Measurements from ENCODE around the gene CWF19L2. TPM values are rescaled to one million over a fixed set of nuclear protein-coding genes. Genes with fewer than 3 reads are reported as not detected.

Gene CWF19L2
- total RNA-seq, 1 donor from 2014 or later = 7.6 TPM

- no peak for TF ChIP-seq CTCF (IDR thresholded peaks at IDR 0.05; ENCODE audit: insufficient read depth, low read length, poor library complexity, severe bottlenecking)
Measured at GRCh38 chr11:107453594-107454286, 3.9 kb downstream of the CWF19L2 start.

GRCh38 chr11:107446822-107447431, 10.7 kb downstream of the CWF19L2 start:
- Histone ChIP-seq H3K27me3 (ENCODE audit: control insufficient read depth, insufficient read depth, low read length) (no peaks in the 10 kb centered on the region), H3K36me3 (ENCODE audit: control insufficient read depth, insufficient read depth, low read length) (no peaks in the 10 kb centered on the region), H3K4me3 (ENCODE audit: low read depth, low read length) (no peak overlapping the region)
- no peak for DNase-seq (ENCODE audit: low read depth)
- no peak for TF ChIP-seq CTCF (IDR thresholded peaks at IDR 0.05; ENCODE audit: insufficient read depth, low read length, poor library complexity, severe bottlenecking)

More at GRCh38 chr11:107453594-107454286, 3.9 kb downstream of the CWF19L2 start:
- Histone ChIP-seq H3K36me3 (ENCODE audit: control insufficient read depth, insufficient read depth, low read length) (no peaks in the 10 kb centered on the region), H3K4me3 (ENCODE audit: low read depth, low read length) (no peak overlapping the region), H3K27me3 (ENCODE audit: control insufficient read depth, insufficient read depth, low read length) (no peaks in the 10 kb centered on the region)
- no peak for DNase-seq (ENCODE audit: low read depth)

GRCh38 chr11:107442715-107443215, 14.9 kb downstream of the CWF19L2 start:
- DNase-seq (ENCODE audit: low read depth) = no peak
- Histone ChIP-seq H3K4me3 (ENCODE audit: low read depth, low read length) (no peak overlapping the region), H3K36me3 (ENCODE audit: control insufficient read depth, insufficient read depth, low read length) (no peaks in the 10 kb centered on the region), H3K27me3 (ENCODE audit: control insufficient read depth, insufficient read depth, low read length) (no peaks in the 10 kb centered on the region)
- TF ChIP-seq CTCF (IDR thresholded peaks at IDR 0.05; ENCODE audit: insufficient read depth, low read length, poor library complexity, severe bottlenecking) = no peak

GRCh38 chr11:107439586-107440167, 17.9 kb downstream of the CWF19L2 start:
- Histone ChIP-seq H3K4me3 (ENCODE audit: low read depth, low read length) (no peak overlapping the region), H3K27me3 (ENCODE audit: control insufficient read depth, insufficient read depth, low read length) (no peaks in the 10 kb centered on the region), H3K36me3 (ENCODE audit: control insufficient read depth, insufficient read depth, low read length) (no peaks in the 10 kb centered on the region)
- DNase-seq (ENCODE audit: low read depth) = no peak
- TF ChIP-seq CTCF (IDR thresholded peaks at IDR 0.05; ENCODE audit: insufficient read depth, low read length, poor library complexity, severe bottlenecking) = no peak

- DNase-seq (ENCODE audit: low read depth) = no peak
- H3K36me3 ChIP-seq (ENCODE audit: control insufficient read depth, insufficient read depth, low read length) = no peaks in the 10 kb centered on the region
- H3K4me3 ChIP-seq (ENCODE audit: low read depth, low read length) = no peak overlapping the region
- no peaks in the 10 kb centered on the region for H3K27me3 ChIP-seq (ENCODE audit: control insufficient read depth, insufficient read depth, low read length)
- TF ChIP-seq CTCF (IDR thresholded peaks at IDR 0.05; ENCODE audit: insufficient read depth, low read length, poor library complexity, severe bottlenecking) = no peak
Measured at GRCh38 chr11:107438148-107438547, 19.5 kb downstream of the CWF19L2 start.
